Neural cell (in vitro differentiated cells): ENCODE data around the gene PRELID3B. TPM values are rescaled to one million over a fixed set of nuclear protein-coding genes. Genes with fewer than 3 reads are reported as not detected.

Source experiments
- H2AFZ ChIP-seq: fragments of 200-600, 300-800 bp; sonication (generic), shearing (Covaris generic); 2 replicates; pipeline ENCODE4 v1.6.0; 2014; ENCODE audit warnings: low read depth, mild to moderate bottlenecking, antibody characterized with exemption, low read length, moderate library complexity
- H3F3A ChIP-seq: fragments of 200-600 bp; shearing (Covaris generic); 2 replicates; pipeline ENCODE4 v1.6.1; 2016; ENCODE audit warnings: mild to moderate bottlenecking, moderate library complexity, mixed read lengths, antibody characterized with exemption, low read length; ENCODE audit not compliant: insufficient read depth, poor library complexity, severe bottlenecking
- H3K27ac ChIP-seq: fragments of 200-600, 300-800 bp; sonication (generic), shearing (Covaris generic); 2 replicates; pipeline ENCODE4 v1.5.1; 2014; ENCODE audit warnings: mild to moderate bottlenecking, low read length, moderate library complexity
- H3K27me3 ChIP-seq: fragments of 300-800, 200-600 bp; sonication (generic), shearing (Covaris generic); 2 replicates; pipeline ENCODE4 v1.6.0; 2014; ENCODE audit warnings: mild to moderate bottlenecking, low read depth, low read length, moderate library complexity; ENCODE audit not compliant: insufficient read depth
- H3K36me3 ChIP-seq: fragments of 300-800, 200-600 bp; sonication (generic), shearing (Covaris generic); 2 replicates; pipeline ENCODE4 v1.5.1; 2014; ENCODE audit warnings: mild to moderate bottlenecking, antibody characterized with exemption, low read length, moderate library complexity; ENCODE audit not compliant: insufficient read depth
- H3K4me2 ChIP-seq: fragments of 300-800, 200-600 bp; sonication (generic), shearing (Covaris generic); 2 replicates; pipeline ENCODE4 v1.6.0; 2014; ENCODE audit warnings: mild to moderate bottlenecking, low read length
- H3K4me3 ChIP-seq: fragments of 300-800, 200-600 bp; sonication (generic), shearing (Covaris generic); 2 replicates; pipeline ENCODE4 v1.5.1; 2014; ENCODE audit warnings: mild to moderate bottlenecking, low read length, moderate library complexity
- H3K79me2 ChIP-seq: fragments of 200-600 bp; shearing (Covaris generic); replicated peaks from 2 replicates; pipeline ENCODE4 v1.6.0; 2014; ENCODE audit warnings: mild to moderate bottlenecking, low read length, moderate library complexity; ENCODE audit not compliant: insufficient read depth
- H3K9ac ChIP-seq: fragments of 300-800, 200-600 bp; sonication (generic), shearing (Covaris generic); 2 replicates; pipeline ENCODE4 v1.6.1; 2016; ENCODE audit warnings: mild to moderate bottlenecking, low read length, mixed read lengths
- H3K9me2 ChIP-seq: fragments of 200-600 bp; shearing (Covaris generic); 2 replicates; pipeline ENCODE4 v1.6.1; 2016; ENCODE audit warnings: mild to moderate bottlenecking, low read length, mixed read lengths; ENCODE audit not compliant: insufficient read depth
- H3K9me3 ChIP-seq: fragments of 200-600, 300-800 bp; sonication (generic), shearing (Covaris generic); 2 replicates; pipeline ENCODE4 v1.6.1; 2016; ENCODE audit warnings: mild to moderate bottlenecking, mixed run types, low read length, moderate library complexity, mixed read lengths
- H4K20me1 ChIP-seq: fragments of 200-600 bp; shearing (Covaris generic); 2 replicates; pipeline ENCODE4 v1.6.1; 2016; ENCODE audit warnings: mild to moderate bottlenecking, mixed run types; ENCODE audit not compliant: insufficient read depth
- EP300 ChIP-seq: fragments of 450-650 bp; conservative IDR thresholded peaks from 2 replicates; pipeline ENCODE4 v1.6.1; 2014; ENCODE audit warnings: antibody characterized with exemption, mild to moderate bottlenecking, moderate library complexity; ENCODE audit not compliant: poor library complexity, severe bottlenecking
- EZH2 ChIP-seq: fragments of 200-600, 300-800 bp; shearing (Covaris generic), sonication (generic); IDR thresholded peaks from 2 replicates; pipeline ENCODE4 v1.6.1; 2014; ENCODE audit warnings: antibody characterized with exemption, low read length, borderline replicate concordance, mild to moderate bottlenecking; ENCODE audit not compliant: insufficient read depth, poor library complexity, severe bottlenecking
- MXI1 ChIP-seq: fragments of 450-650 bp; conservative IDR thresholded peaks from 2 replicates; pipeline ENCODE4 v1.6.1; 2014; ENCODE audit warnings: antibody characterized with exemption, mild to moderate bottlenecking; ENCODE audit not compliant: poor library complexity, severe bottlenecking
- RAD21 ChIP-seq: fragments of 450-650 bp; conservative IDR thresholded peaks from 2 replicates; pipeline ENCODE4 v1.6.1; 2014; ENCODE audit warnings: antibody characterized with exemption, mild to moderate bottlenecking, moderate library complexity
- REST ChIP-seq: IDR thresholded peaks from 2 replicates; pipeline ENCODE4 v1.6.1; 2012; ENCODE audit warnings: borderline replicate concordance
- SMC3 ChIP-seq: fragments of 450-650 bp; conservative IDR thresholded peaks from 2 replicates; pipeline ENCODE4 v1.6.1; 2014; ENCODE audit warnings: antibody characterized with exemption, mild to moderate bottlenecking, moderate library complexity; ENCODE audit not compliant: poor library complexity
- polyA plus RNA-seq: library from polyadenylated mRNA; depleted of rRNA; stranded (reverse); fragments of >200 nt; gene quantifications from 2 replicates; pipeline ENCODE4 v1.2.3, GENCODE V29; 2014
- TF ChIP-seq, protein P1 (sequence below): fragments of 450-650 bp; IDR thresholded peaks from 2 replicates; pipeline ENCODE4 v1.5.1; 2014; ENCODE audit warnings: antibody characterized with exemption, mild to moderate bottlenecking, moderate library complexity; ENCODE audit not compliant: poor library complexity, severe bottlenecking

PRELID3B gene
- polyA plus RNA-seq, 1 donor from 2014 or later, result 50.5 TPM

GRCh38 chr20:59020938-59021551 lies 21.5 kb downstream of the PRELID3B start:
- Histone ChIP-seq H4K20me1 (no peaks in the 10 kb centered on the region), H3K4me2 (no peak overlapping the region), H3F3A (no peaks in the 10 kb centered on the region), H3K4me3 (no peak overlapping the region), H2AFZ (no peak overlapping the region), H3K27ac (no peak overlapping the region), H3K9me2 (no peaks in the 10 kb centered on the region), H3K27me3 (no peaks in the 10 kb centered on the region), H3K9ac (no peak overlapping the region), H3K36me3 (peaks cover 7% of the 10 kb centered on the region), H3K9me3 (no peaks in the 10 kb centered on the region), H3K79me2 (no peaks in the 10 kb centered on the region)
- TF ChIP-seq REST, result no peak
- TF ChIP-seq MXI1, result no peak
- no peak for TF ChIP-seq RAD21
- no peak for TF ChIP-seq EZH2

- Histone ChIP-seq H3K9me3 (no peaks in the 10 kb centered on the region), H3K27ac (no peak within 1 kb of the TSS), H3K27me3 (no peaks in the 10 kb centered on the region), H3K79me2 (no peaks in the 10 kb centered on the region), H3K9me2 (no peaks in the 10 kb centered on the region), H3K36me3 (no peaks in the 10 kb centered on the region), H3K9ac (no peak within 1 kb of the TSS), H3K4me2 (no peak within 1 kb of the TSS), H4K20me1 (no peaks in the 10 kb centered on the region), H3F3A (no peaks in the 10 kb centered on the region), H3K4me3 (no peak within 1 kb of the TSS), H2AFZ (no peak within 1 kb of the TSS)
- TF ChIP-seq EP300 (no peak), REST (no peak), EZH2 (no peak), RAD21 (no peak), MXI1 (no peak), SMC3 (no peak)
- TF ChIP-seq, protein P1, sequence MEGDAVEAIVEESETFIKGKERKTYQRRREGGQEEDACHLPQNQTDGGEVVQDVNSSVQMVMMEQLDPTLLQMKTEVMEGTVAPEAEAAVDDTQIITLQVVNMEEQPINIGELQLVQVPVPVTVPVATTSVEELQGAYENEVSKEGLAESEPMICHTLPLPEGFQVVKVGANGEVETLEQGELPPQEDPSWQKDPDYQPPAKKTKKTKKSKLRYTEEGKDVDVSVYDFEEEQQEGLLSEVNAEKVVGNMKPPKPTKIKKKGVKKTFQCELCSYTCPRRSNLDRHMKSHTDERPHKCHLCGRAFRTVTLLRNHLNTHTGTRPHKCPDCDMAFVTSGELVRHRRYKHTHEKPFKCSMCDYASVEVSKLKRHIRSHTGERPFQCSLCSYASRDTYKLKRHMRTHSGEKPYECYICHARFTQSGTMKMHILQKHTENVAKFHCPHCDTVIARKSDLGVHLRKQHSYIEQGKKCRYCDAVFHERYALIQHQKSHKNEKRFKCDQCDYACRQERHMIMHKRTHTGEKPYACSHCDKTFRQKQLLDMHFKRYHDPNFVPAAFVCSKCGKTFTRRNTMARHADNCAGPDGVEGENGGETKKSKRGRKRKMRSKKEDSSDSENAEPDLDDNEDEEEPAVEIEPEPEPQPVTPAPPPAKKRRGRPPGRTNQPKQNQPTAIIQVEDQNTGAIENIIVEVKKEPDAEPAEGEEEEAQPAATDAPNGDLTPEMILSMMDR, result no peak
Measured at GRCh38 chr20:59019217-59019616, 23.4 kb downstream of the PRELID3B start, which contains the start of gene TUBB1. TSS of gene TUBB1 (plus strand) at chr20:59019429. CDS start at chr20:59019523, 94 bp downstream.
